Activated naive CD4-positive, alpha-beta T cell treated with anti-CD3 and anti-CD28 coated beads for 36 hours (primary cell): ENCODE data around the gene NUCB1. TPM values are rescaled to one million over a fixed set of nuclear protein-coding genes. Genes with fewer than 3 reads are reported as not detected.
A peak's percentile ranks its signal among the peaks of the same experiment; 100 is the strongest.
"Not testable (repeated sequence)": the region's sequence is repeated elsewhere in the genome, so short reads cannot be mapped to it uniquely, and the experiment has no call there.

Source experiments
- CTCF ChIA-PET: fragments of 350-600 bp; sonication (Branson Sonifier 250); formaldehyde crosslinking; loops from one replicate; lab custom pipeline; 2021; ENCODE audit warnings: antibody characterized with exemption; lab: Charles Lee
- DNase-seq: peaks from one replicate; pipeline ENCODE4 v3.0.0-alpha.2; 2020
- H3K27ac Mint-ChIP-seq: one replicate; pipeline ENCODE4 v1.8.0; 2021; ENCODE audit warnings: mild to moderate bottlenecking, mixed read lengths
- H3K27me3 Mint-ChIP-seq: one replicate; pipeline ENCODE4 v1.8.0; 2021; ENCODE audit warnings: low read depth, mixed read lengths
- H3K36me3 Mint-ChIP-seq: one replicate; pipeline ENCODE4 v1.8.0; 2021; ENCODE audit warnings: low read depth, mixed read lengths
- H3K4me1 Mint-ChIP-seq: one replicate; pipeline ENCODE4 v1.8.0; 2021; ENCODE audit warnings: low read depth, mixed read lengths
- H3K4me3 Mint-ChIP-seq: one replicate; pipeline ENCODE4 v1.8.0; 2021; ENCODE audit warnings: mild to moderate bottlenecking, moderate library complexity, mixed read lengths
- H3K9me3 Mint-ChIP-seq: one replicate; pipeline ENCODE4 v1.8.0; 2021; ENCODE audit warnings: mixed read lengths
- intact Hi-C: fragments of 100-400 bp; cut with micrococcal nuclease; formaldehyde crosslinking; loops from one replicate; pipeline ENCODE4 v1.15.1; 2023
- total RNA-seq, 2 experiments: library from RNA; stranded (reverse); gene quantifications; one replicate each; pipeline ENCODE4 v1.2.3, GENCODE V29; 2021

The NUCB1 gene
- total RNA-seq, 2 experiments from 2014 or later = 172 to 182 TPM

DNA sequence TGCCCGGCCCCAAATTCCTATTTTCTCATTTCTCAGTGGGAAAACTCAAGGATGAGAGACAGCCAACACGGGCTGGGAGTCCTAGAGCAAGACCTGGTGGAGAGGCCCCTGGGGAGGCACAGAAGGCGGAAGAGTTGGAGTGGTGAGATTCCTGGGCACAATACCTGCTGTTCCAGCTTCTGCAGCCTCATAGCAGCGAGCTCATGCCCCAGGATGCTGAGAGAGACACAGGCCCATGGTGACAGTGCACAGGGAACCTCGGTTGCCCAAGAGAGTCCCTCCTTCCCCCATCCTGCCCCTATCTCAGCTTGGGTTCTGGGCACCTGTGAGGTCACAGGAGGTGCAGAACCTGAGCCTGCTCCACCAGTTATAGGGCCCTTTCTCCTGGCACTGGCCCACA, 2.9 kb upstream of the NUCB1 start:
- DNase-seq = no peak
- CTCF ChIA-PET = interaction anchor here (0.6 to 0.7 kb wide), 2 partner anchors 56 to 73 kb away, joined by 3 to 4 read pairs; no protein-coding TSS in a partner anchor

DNA sequence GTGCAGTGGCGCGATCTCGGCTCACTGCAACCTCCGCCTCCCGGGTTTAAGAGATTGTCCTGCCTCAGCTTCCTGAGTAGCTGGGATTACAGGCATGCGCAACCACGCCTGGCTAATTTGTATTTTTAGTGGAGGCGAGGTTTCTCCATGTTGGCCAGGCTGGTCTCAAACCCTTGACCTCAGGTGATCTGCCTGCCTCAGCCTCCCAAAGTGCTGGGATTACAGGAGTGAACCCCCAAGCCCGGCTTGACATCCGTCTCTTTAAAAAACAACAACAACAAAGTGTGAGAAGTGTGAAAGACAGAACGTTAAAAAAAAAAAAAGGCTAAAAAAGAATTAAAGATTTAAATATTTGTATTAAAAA, 744 bp upstream of the NUCB1 start:
- peaks cover 25% of the 10 kb centered on the region for H3K36me3 Mint-ChIP-seq
- H3K27me3 Mint-ChIP-seq, DNase-seq, intact Hi-C loops, H3K9me3 Mint-ChIP-seq: not testable (repeated sequence)
- peak overlapping the region; percentile 96 for H3K27ac Mint-ChIP-seq
- peaks cover 43% of the 10 kb centered on the region for H3K4me1 Mint-ChIP-seq
- CTCF ChIA-PET = interaction anchor here (1.0 to 1.7 kb wide), 5 partner anchors 55 to 254 kb away, joined by 3 to 6 read pairs (median 4); partner anchors contain the start of genes BAX, CA11, GYS1 and RUVBL2
- peak overlapping the region; percentile 97 for H3K4me3 Mint-ChIP-seq

More for the DNA sequence above, 2.9 kb upstream of the NUCB1 start:
- Mint-ChIP-seq H3K27me3 (peaks cover 17% of the 10 kb centered on the region), H3K4me3 (no peak overlapping the region), H3K27ac (no peak overlapping the region), H3K36me3 (peaks cover 16% of the 10 kb centered on the region), H3K9me3 (no peaks in the 10 kb centered on the region), H3K4me1 (peaks cover 38% of the 10 kb centered on the region)
- intact Hi-C loops = no loop called here

DNA sequence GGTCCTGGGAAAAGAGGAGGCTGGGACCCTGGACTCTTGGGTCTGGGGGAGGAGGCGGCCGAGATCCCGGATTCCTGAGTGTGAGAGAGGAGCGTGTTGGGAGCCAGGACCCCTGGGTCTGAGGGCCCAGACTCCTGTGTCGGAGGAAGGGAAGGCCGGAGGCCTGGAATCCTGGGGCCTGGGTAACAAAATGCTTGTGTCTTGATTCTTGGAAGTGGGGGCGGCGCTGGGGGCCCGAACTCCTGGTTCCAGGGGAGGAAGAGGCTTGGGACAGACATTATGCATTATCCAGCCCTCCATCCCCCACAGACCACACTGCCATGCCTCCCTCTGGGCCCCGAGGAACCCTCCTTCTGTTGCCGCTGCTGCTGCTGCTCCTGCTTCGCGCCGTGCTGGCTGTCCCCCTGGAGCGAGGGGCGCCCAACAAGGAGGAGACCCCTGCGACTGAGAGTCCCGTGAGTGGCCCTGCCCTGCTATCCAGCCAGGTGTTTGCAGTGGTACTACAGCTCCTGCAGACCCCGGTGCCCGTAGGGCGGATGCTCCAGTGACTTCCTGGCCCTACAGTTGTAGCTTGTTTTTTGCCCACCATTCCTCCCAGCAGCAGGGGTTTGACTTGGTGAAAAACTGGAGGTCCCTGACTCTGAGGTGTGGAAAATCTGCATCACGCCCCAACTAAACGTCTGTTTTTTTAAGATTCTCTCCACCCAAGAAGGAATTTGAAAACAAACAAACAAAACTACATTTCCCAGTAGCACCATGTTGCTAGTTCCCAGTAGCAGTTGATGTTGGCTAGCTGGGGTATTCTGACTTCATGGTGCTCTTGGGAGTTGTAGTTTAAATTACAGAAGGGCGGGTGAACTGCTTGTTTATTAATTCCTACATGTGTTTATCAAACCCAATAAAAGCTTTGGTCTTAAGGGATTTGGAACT, 630 bp downstream of the NUCB1 start:
- H3K4me3 Mint-ChIP-seq = peak overlapping the region; percentile 97
- H3K36me3 Mint-ChIP-seq = peaks cover 36% of the 10 kb centered on the region
- peaks cover 2% of the 10 kb centered on the region for H3K27me3 Mint-ChIP-seq
- H3K4me1 Mint-ChIP-seq = peaks cover 30% of the 10 kb centered on the region
- peak overlapping the region; percentile 96 for H3K27ac Mint-ChIP-seq
- intact Hi-C loops = loop anchor here (1.0 to 2.0 kb wide), 8 partner anchors 25 to 186 kb away; partner anchors contain the start of genes BAX, DHDH, FTL and GYS1
- CTCF ChIA-PET = interaction anchor here (0.6 to 1.7 kb wide), 7 partner anchors 54 to 255 kb away, joined by 3 to 6 read pairs (median 4); partner anchors contain the start of genes BAX, CA11, GYS1 and RUVBL2
- H3K9me3 Mint-ChIP-seq = no peaks in the 10 kb centered on the region
- peak; percentile 29 for DNase-seq

DNA sequence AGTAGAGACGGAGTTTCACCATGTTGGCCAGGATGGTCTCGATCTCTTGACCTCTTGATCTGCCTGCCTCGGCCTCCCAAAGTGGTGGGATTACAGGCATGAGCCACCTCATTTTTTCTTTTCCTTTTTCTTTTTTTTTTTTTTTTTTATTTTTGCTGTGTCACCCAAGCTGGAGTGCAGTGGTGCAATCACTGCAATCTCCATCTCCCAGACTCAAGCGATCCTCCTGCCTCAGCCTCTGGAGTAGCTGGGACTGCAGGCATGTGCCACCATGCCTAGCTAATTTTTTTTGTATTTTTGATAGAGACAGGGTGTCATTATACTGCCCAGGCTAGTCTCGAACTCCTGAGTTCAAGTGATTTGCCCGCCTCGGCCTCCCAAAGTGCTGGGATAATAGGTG, 2.2 kb downstream of the NUCB1 start:
- intact Hi-C loops, H3K27me3 Mint-ChIP-seq, H3K9me3 Mint-ChIP-seq, H3K4me3 Mint-ChIP-seq, DNase-seq: not testable (repeated sequence)
- CTCF ChIA-PET = interaction anchor here (0.6 kb wide), 1 partner anchor 41 kb away, joined by 3 read pairs; no protein-coding TSS in a partner anchor
- Mint-ChIP-seq H3K36me3 (peaks cover 44% of the 10 kb centered on the region), H3K4me1 (peaks cover 25% of the 10 kb centered on the region), H3K27ac (peak overlapping the region; percentile 76)

DNA sequence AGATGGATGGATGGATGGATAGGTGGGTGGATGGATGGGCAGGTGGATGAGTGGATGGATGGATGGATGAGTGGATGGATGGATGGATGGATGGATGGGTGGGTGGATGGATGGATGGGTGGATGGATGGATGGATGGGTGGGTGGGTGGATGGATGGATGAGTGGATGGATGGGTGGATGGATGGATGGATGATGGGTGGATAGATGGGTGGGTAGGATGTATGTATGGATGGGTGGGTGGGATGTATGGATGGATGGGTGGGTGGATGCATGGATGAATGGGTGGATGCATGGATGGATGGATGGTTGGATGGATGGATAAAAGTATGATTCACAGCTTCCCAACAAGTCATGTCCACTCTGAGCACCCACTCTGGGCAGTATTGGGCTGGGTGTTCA, 3.7 kb downstream of the NUCB1 start:
- DNase-seq, intact Hi-C loops, H3K9me3 Mint-ChIP-seq, H3K27ac Mint-ChIP-seq, H3K27me3 Mint-ChIP-seq, H3K4me3 Mint-ChIP-seq: not testable (repeated sequence)
- H3K4me1 Mint-ChIP-seq = peaks cover 25% of the 10 kb centered on the region
- H3K36me3 Mint-ChIP-seq = peaks cover 51% of the 10 kb centered on the region
- CTCF ChIA-PET = interaction anchor here (0.6 kb wide), 1 partner anchor 94 kb away, joined by 3 read pairs; no protein-coding TSS in a partner anchor

DNA sequence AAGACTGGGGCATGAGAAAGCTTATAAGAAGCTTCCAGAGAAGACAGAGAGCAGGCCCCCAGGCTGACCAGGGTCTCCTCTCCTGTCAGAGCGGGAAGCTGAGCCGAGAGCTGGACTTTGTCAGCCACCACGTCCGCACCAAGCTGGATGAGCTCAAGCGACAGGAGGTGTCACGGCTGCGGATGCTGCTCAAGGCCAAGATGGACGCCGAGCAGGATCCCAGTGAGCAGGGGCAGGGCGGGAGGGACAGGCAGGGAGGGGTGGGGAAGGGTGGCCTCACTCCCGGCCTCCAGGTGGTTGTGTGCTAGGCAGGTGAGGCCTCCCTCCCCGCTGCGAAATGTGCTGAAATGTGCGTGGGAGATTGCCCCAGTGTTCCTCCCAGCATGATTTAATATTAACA, 5.6 kb downstream of the NUCB1 start:
- intact Hi-C loops = no loop called here
- DNase-seq = no peak
- Mint-ChIP-seq H3K27ac (no peak overlapping the region), H3K36me3 (peaks cover 53% of the 10 kb centered on the region), H3K4me1 (peaks cover 16% of the 10 kb centered on the region), H3K27me3 (no peaks in the 10 kb centered on the region), H3K9me3 (no peaks in the 10 kb centered on the region), H3K4me3 (no peak overlapping the region)
- CTCF ChIA-PET = interaction anchor here (1.6 kb wide), 1 partner anchor 65 kb away, joined by 4 read pairs; no protein-coding TSS in a partner anchor

DNA sequence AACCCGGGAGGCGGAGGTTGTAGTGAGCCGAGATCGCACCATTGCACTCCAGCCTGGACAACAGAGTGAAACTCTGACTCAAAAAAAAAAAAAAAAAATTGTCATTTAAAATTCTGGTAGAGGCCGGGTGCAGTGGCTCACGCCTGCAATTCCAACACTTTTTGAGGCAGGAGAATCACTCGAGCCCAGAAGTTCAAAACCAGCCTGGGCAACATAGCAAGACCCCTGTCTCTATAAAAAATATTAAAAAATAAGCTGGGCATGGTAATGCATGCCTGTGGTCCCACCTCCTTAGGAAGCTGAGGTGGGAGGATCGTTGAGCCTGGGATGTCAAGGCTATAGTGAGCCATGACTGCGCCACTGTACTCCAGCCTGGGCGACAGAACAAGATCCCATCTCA, 6.2 kb downstream of the NUCB1 start:
- no peaks in the 10 kb centered on the region for H3K9me3 Mint-ChIP-seq
- H3K27ac Mint-ChIP-seq = no peak overlapping the region
- peaks cover 52% of the 10 kb centered on the region for H3K36me3 Mint-ChIP-seq
- no peak overlapping the region for H3K4me3 Mint-ChIP-seq
- H3K4me1 Mint-ChIP-seq = peaks cover 11% of the 10 kb centered on the region
- CTCF ChIA-PET = no interaction called here
- no peaks in the 10 kb centered on the region for H3K27me3 Mint-ChIP-seq
- no peak for DNase-seq
- intact Hi-C loops = no loop called here

DNA sequence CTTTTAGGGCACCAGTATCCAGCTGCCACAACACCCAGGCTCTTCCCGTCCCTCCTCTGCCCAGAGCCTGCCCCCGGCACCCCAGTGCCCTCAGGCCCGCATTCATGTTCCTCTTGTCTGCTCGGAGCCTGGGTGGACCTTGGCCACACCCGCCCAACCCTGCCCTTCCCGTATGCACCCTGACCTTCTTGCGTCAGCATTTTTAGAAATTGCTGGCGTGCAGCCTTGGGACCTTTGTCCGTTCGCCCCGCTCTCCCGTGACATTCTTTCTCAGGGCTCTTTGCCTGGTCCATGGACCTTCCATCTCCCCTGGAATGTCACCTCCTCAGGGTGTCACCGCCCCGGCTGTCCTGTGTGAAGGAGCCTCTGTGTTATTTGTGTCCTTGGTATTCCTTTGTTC, 7.6 kb downstream of the NUCB1 start:
- CTCF ChIA-PET = no interaction called here
- no peak overlapping the region for H3K4me3 Mint-ChIP-seq
- DNase-seq = no peak
- peaks cover under 1% of the 10 kb centered on the region for H3K4me1 Mint-ChIP-seq
- H3K27me3 Mint-ChIP-seq = no peaks in the 10 kb centered on the region
- H3K9me3 Mint-ChIP-seq = no peaks in the 10 kb centered on the region
- intact Hi-C loops = no loop called here
- peaks cover 50% of the 10 kb centered on the region for H3K36me3 Mint-ChIP-seq
- H3K27ac Mint-ChIP-seq = no peak overlapping the region

DNA sequence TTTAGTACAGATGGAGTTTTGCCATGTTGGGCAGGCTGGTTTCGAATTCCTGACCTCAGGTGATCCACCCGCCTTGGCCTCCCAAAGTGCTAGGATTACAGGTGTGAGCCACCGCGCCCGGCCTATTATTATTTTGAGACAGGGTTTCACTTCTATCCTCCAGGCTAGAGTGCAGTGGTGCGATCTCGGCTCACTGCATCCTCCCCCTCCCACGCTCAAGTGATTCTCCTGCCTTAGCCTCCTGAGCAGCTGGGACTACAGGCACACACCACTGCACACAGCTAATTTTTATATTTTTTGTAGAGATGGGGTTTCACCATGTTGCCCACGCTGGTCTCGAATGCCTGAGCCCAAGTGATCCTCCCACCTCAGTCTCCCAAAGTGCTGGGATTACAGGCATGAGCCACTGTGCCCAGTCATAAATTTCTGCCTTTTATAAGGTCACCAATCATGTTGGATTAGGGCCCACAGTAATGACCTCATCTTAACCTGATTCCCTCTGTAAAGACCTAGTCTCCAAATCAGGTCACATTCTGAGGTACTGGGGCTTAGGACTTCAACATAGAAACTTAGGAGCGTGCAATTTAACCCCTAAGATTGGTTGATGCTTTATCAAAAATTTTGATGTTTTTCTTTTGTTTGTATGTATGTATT, 9.4 kb downstream of the NUCB1 start:
- intact Hi-C loops, DNase-seq, H3K4me3 Mint-ChIP-seq, H3K4me1 Mint-ChIP-seq, H3K27ac Mint-ChIP-seq, CTCF ChIA-PET, H3K9me3 Mint-ChIP-seq, H3K27me3 Mint-ChIP-seq: not testable (repeated sequence)
- H3K36me3 Mint-ChIP-seq = peaks cover 58% of the 10 kb centered on the region

DNA sequence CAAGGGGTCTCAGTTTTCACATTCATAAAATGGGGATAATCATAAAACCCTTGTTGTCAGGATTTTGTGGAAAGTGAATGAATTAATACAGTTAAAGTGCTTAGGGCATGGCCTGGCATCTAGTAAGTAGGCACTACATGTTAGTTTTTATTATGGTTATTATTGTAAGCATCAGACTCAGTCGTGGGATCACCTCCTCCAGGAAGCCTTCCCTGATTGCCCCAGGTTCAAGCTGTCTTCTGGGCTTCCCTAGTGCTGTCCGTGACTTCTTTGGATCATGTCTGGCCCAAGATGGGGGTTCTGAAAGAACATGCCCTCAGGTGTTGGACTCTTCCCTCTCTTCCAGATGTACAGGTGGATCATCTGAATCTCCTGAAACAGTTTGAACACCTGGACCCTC, 10.7 kb downstream of the NUCB1 start:
- no peak overlapping the region for H3K4me3 Mint-ChIP-seq
- no peaks in the 10 kb centered on the region for H3K9me3 Mint-ChIP-seq
- H3K4me1 Mint-ChIP-seq = no peaks in the 10 kb centered on the region
- CTCF ChIA-PET = no interaction called here
- H3K27ac Mint-ChIP-seq = no peak overlapping the region
- H3K36me3 Mint-ChIP-seq = peaks cover 50% of the 10 kb centered on the region
- no peaks in the 10 kb centered on the region for H3K27me3 Mint-ChIP-seq
- intact Hi-C loops = no loop called here
- DNase-seq = no peak

DNA sequence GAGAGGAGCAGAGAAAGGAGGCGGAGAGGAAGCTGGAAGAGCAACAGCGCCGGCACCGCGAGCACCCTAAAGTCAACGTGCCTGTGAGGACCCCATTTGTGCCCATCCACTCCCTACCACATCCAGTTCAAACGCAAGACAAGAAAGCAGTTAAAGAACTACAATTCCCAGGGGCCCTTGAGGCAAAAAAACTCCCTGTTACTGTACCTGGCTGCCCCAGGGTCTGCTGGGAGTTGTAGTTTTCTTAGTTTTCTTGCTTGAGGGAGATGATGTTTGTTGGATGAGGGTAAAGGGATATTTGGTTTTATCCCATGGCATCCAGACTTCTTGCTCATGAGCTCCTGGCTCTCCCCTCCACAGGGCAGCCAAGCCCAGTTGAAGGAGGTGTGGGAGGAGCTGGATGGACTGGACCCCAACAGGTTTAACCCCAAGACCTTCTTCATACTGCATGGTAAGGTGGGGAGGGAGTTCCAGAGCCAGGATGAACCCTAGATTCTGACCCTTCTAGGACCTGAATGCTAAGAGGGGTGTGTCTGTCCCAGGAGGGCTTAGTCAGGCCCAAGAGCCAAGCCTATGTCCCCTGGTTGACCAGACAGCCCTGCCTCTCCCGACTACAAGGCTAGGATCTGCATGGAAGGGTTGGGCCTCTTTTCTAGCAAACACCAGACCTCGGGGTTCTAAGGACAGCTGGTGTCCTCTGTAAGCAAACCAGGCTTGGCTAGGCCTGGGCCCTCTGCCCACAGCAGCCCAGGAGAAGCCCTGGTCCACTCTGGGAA, 13.2 kb downstream of the NUCB1 start:
- H3K27me3 Mint-ChIP-seq = no peaks in the 10 kb centered on the region
- H3K9me3 Mint-ChIP-seq = no peaks in the 10 kb centered on the region
- H3K4me3 Mint-ChIP-seq = no peak overlapping the region
- H3K36me3 Mint-ChIP-seq = peaks cover 43% of the 10 kb centered on the region
- no peaks in the 10 kb centered on the region for H3K4me1 Mint-ChIP-seq
- CTCF ChIA-PET = no interaction called here
- peak; percentile 41 for DNase-seq
- intact Hi-C loops = no loop called here
- H3K27ac Mint-ChIP-seq = no peak overlapping the region

DNA sequence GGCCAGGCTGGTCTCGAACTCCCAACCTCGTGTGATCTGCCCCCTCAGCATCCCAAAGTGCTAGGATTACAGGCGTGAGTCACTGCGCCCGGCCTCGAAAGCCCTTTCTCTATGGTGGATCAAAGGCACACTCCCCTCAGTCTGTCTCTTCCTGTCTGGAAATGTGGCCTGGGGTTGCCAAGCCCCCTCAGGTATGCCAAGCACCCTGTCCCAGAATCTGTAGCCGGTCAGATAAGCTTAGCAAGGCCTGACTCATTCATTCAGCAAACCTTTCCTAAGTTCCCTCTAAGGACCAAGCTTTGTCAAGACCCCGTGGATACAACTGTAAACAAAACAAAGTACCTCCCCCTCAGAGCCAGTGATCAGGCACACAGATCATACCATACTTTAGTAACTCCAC, 14.1 kb downstream of the NUCB1 start:
- CTCF ChIA-PET = interaction anchor here (0.6 kb wide), 2 partner anchors 27 to 99 kb away, joined by 3 to 4 read pairs; no protein-coding TSS in a partner anchor
- H3K27ac Mint-ChIP-seq = no peak overlapping the region
- no peak for DNase-seq
- no peaks in the 10 kb centered on the region for H3K4me1 Mint-ChIP-seq
- no peak overlapping the region for H3K4me3 Mint-ChIP-seq
- intact Hi-C loops = no loop called here
- H3K27me3 Mint-ChIP-seq = no peaks in the 10 kb centered on the region
- H3K36me3 Mint-ChIP-seq = peaks cover 47% of the 10 kb centered on the region
- no peaks in the 10 kb centered on the region for H3K9me3 Mint-ChIP-seq
